HL-60 (cell line): ENCODE data around the gene FREM3.
A peak's percentile ranks its signal among the peaks of the same experiment; 100 is the strongest.

Experiments used
- DNase-seq, 2 experiments: peaks; one replicate each; pipeline ENCODE4 v3.0.0-alpha.2; 2010 to 2020; ENCODE audit warnings: low read depth in 1 of 2, low spot score in 1 of 2
- H3K27ac ChIP-seq: fragments of 250-450 bp; sonication (Bioruptor Pico); replicated peaks from 2 replicates; pipeline ENCODE4 v1.5.1; 2020; ENCODE audit warnings: mild to moderate bottlenecking, moderate library complexity
- H3K27me3 ChIP-seq: fragments of 250-450 bp; sonication (Bioruptor Pico); 2 replicates; pipeline ENCODE4 v1.5.1; 2021; ENCODE audit warnings: mild to moderate bottlenecking, moderate library complexity; ENCODE audit not compliant: insufficient read depth, poor library complexity, severe bottlenecking
- H3K4me3 ChIP-seq: replicated peaks from 2 replicates; pipeline ENCODE4 v1.5.1; 2011; ENCODE audit warnings: mild to moderate bottlenecking, control low read depth, low read length; ENCODE audit not compliant: insufficient read depth
- GABPA ChIP-seq: IDR thresholded peaks from 2 replicates; pipeline ENCODE4 v1.6.1; 2012; ENCODE audit warnings: low read depth
- POLR2AphosphoS5 ChIP-seq: IDR thresholded peaks from 2 replicates; pipeline ENCODE4 v1.6.1; 2012; ENCODE audit warnings: low read depth
- SPI1 ChIP-seq: IDR thresholded peaks from 2 replicates; pipeline ENCODE4 v1.6.1; 2012; ENCODE audit warnings: low read depth, mild to moderate bottlenecking, borderline replicate concordance
- TF ChIP-seq, protein P1 (sequence below): IDR thresholded peaks from 2 replicates; pipeline ENCODE4 v1.6.1; 2012; ENCODE audit warnings: low read depth; ENCODE audit not compliant: insufficient replicate concordance
- TF ChIP-seq, protein P2 (sequence below): IDR thresholded peaks from one replicate; pipeline ENCODE4 v1.5.1; 2011; ENCODE audit warnings: low read length, control low read depth, inconsistent platforms; ENCODE audit not compliant: insufficient read depth

The FREM3 gene

DNA sequence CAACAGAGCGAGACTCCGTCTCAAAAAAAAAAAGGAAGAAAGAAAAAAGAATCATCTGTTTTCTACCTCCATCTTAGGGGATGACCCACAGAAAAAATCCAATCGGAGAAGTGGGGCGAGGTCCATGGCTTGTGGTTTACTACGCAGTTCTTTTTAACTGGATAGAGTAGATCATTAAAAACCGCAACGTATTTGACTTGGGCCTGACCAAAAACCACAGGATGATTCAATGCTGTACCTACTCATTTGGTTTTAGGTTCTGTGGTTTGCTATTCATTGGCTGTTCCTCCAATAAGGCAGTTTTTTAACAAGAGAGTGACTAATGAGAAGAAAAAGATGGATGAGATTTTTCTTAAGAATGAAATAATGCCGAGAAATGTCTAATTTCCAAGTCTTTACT, 83.7 kb downstream of the FREM3 start:
- DNase-seq = peak in 1 of 2 experiments; percentile 21
- Histone ChIP-seq H3K4me3 (no peak overlapping the region), H3K27me3 (peaks cover 11% of the 10 kb centered on the region), H3K27ac (no peak overlapping the region)
- 0 out of 2 replicates have a peak, but pooled peaks have one; percentile 29 for TF ChIP-seq POLR2AphosphoS5
- TF ChIP-seq, protein P1, sequence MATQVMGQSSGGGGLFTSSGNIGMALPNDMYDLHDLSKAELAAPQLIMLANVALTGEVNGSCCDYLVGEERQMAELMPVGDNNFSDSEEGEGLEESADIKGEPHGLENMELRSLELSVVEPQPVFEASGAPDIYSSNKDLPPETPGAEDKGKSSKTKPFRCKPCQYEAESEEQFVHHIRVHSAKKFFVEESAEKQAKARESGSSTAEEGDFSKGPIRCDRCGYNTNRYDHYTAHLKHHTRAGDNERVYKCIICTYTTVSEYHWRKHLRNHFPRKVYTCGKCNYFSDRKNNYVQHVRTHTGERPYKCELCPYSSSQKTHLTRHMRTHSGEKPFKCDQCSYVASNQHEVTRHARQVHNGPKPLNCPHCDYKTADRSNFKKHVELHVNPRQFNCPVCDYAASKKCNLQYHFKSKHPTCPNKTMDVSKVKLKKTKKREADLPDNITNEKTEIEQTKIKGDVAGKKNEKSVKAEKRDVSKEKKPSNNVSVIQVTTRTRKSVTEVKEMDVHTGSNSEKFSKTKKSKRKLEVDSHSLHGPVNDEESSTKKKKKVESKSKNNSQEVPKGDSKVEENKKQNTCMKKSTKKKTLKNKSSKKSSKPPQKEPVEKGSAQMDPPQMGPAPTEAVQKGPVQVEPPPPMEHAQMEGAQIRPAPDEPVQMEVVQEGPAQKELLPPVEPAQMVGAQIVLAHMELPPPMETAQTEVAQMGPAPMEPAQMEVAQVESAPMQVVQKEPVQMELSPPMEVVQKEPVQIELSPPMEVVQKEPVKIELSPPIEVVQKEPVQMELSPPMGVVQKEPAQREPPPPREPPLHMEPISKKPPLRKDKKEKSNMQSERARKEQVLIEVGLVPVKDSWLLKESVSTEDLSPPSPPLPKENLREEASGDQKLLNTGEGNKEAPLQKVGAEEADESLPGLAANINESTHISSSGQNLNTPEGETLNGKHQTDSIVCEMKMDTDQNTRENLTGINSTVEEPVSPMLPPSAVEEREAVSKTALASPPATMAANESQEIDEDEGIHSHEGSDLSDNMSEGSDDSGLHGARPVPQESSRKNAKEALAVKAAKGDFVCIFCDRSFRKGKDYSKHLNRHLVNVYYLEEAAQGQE = no peak

DNA sequence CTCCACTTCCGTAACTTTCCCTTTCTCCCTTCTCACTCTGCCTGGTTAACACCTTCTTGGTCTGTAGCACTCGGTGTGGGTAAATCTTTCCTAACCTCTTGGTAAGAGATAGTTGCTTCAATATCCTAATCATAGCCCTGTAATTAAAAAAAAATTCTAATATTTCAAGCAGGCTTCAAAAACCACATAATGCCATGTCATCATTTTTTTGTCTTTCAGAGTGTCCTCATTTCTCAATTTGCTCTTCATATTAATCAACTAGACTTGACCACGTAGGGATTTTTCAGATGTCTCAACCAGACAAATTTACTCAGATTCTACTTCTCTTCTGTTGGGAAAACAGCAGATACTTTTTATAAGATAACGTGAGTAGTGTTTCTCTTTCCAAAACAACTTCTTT, 91.0 kb downstream of the FREM3 start:
- no peak for DNase-seq
- TF ChIP-seq, protein P1 = no peak
- TF ChIP-seq POLR2AphosphoS5 (no peak), GABPA (no peak), SPI1 (no peak)
- TF ChIP-seq, protein P2, sequence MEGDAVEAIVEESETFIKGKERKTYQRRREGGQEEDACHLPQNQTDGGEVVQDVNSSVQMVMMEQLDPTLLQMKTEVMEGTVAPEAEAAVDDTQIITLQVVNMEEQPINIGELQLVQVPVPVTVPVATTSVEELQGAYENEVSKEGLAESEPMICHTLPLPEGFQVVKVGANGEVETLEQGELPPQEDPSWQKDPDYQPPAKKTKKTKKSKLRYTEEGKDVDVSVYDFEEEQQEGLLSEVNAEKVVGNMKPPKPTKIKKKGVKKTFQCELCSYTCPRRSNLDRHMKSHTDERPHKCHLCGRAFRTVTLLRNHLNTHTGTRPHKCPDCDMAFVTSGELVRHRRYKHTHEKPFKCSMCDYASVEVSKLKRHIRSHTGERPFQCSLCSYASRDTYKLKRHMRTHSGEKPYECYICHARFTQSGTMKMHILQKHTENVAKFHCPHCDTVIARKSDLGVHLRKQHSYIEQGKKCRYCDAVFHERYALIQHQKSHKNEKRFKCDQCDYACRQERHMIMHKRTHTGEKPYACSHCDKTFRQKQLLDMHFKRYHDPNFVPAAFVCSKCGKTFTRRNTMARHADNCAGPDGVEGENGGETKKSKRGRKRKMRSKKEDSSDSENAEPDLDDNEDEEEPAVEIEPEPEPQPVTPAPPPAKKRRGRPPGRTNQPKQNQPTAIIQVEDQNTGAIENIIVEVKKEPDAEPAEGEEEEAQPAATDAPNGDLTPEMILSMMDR = no peak
- peaks cover 4% of the 10 kb centered on the region for H3K27me3 ChIP-seq
- H3K27ac ChIP-seq = no peak overlapping the region
- no peak overlapping the region for H3K4me3 ChIP-seq

DNA sequence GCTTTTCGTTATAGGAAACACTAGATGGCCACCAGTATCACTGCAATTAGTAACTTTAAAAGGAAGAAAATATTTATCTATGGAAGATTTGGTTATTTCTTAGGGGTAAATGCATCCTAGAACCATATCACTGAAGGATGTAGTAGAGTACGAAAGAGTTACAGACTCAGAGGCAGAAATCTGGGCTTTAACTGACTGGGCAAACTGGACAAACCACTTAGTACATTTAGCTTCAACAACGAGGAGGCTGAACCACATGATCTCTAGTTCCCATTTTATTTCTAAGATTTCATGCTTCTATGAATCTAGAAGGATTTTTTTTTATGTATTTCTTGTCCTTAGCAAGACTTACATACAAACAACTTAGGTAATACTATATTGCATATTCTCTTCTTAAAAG, 94.0 kb downstream of the FREM3 start:
- no peak for DNase-seq
- no peak overlapping the region for H3K4me3 ChIP-seq
- peaks cover 2% of the 10 kb centered on the region for H3K27me3 ChIP-seq
- no peak overlapping the region for H3K27ac ChIP-seq
- TF ChIP-seq POLR2AphosphoS5 (no peak), GABPA (no peak), SPI1 (no peak)

DNA sequence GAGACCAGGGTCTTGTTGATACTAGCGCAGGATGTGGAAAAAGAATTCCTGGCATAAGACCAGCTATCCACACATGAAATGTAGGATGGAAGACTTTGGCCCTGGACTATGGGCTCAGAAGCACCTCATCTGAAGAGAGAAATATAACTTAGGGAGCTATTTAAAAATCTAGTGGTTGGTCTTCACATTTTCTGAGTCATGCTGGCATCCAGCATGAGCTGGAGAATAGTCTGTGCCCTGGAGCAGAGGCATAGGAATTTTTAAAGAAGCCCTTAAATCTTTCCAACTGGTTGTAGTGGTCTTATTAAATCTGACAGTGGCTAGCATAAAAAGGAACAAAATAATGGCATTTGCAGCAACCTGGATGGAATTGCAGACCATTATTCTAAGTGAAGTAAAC, 100.6 kb downstream of the FREM3 start:
- no peak overlapping the region for H3K4me3 ChIP-seq
- no peak overlapping the region for H3K27ac ChIP-seq
- TF ChIP-seq, protein P1 = no peak
- TF ChIP-seq GABPA (no peak), SPI1 (no peak), POLR2AphosphoS5 (no peak)
- TF ChIP-seq, protein P2 = no peak
- no peak for DNase-seq
- no peaks in the 10 kb centered on the region for H3K27me3 ChIP-seq
